GM23338 (cell line): ENCODE data around the gene WHAMM. TPM values are rescaled to one million over a fixed set of nuclear protein-coding genes. Genes with fewer than 3 reads are reported as not detected.

Source experiments
- ATAC-seq: fragments of 200-7000 bp; cut with Tn5 transposase; 3 replicates; pipeline ENCODE4 v1.9.1; 2020
- DNase-seq: peaks from one replicate; pipeline ENCODE4 v3.0.0-alpha.2; 2015; ENCODE audit warnings: low spot score
- H2AFZ ChIP-seq: fragments of 200-600 bp; sonication (generic); 2 replicates; pipeline ENCODE4 v1.8.0; 2016; ENCODE audit warnings: antibody characterized with exemption, mild to moderate bottlenecking, moderate library complexity
- H3F3A ChIP-seq: fragments of 200-600 bp; sonication (generic); replicated peaks from 2 replicates; pipeline ENCODE4 v1.8.0; 2017; ENCODE audit warnings: antibody characterized with exemption, mixed run types, low read depth
- H3K27ac ChIP-seq: fragments of 200-600 bp; sonication (generic); 2 replicates; pipeline ENCODE4 v1.6.1; 2016; ENCODE audit warnings: low read depth
- H3K27me3 ChIP-seq: fragments of 200-600 bp; sonication (generic); 2 replicates; pipeline ENCODE4 v1.8.0; 2016; ENCODE audit warnings: mild to moderate bottlenecking, mixed run types, moderate library complexity; ENCODE audit not compliant: insufficient read depth
- H3K36me3 ChIP-seq: fragments of 200-600 bp; sonication (generic); 2 replicates; pipeline ENCODE4 v1.8.0; 2016; ENCODE audit warnings: mild to moderate bottlenecking; ENCODE audit not compliant: insufficient read depth
- H3K4me1 ChIP-seq: fragments of 200-600 bp; sonication (generic); 2 replicates; pipeline ENCODE4 v1.8.0; 2016; ENCODE audit warnings: mild to moderate bottlenecking, moderate library complexity; ENCODE audit not compliant: insufficient read depth
- H3K4me2 ChIP-seq: fragments of 200-600 bp; sonication (generic); 2 replicates; pipeline ENCODE4 v1.7.1; 2017; ENCODE audit warnings: mixed run types
- H3K4me3 ChIP-seq: fragments of 200-600 bp; sonication (generic); 2 replicates; pipeline ENCODE4 v1.6.1; 2016; ENCODE audit warnings: mixed run types
- H3K79me2 ChIP-seq: fragments of 200-600 bp; sonication (generic); replicated peaks from 2 replicates; pipeline ENCODE4 v1.8.0; 2017; ENCODE audit warnings: mild to moderate bottlenecking; ENCODE audit not compliant: insufficient read depth
- H3K9me2 ChIP-seq: fragments of 200-600 bp; sonication (generic); 2 replicates; pipeline ENCODE4 v1.8.0; 2017; ENCODE audit not compliant: insufficient read depth
- H4K20me1 ChIP-seq: fragments of 200-600 bp; sonication (generic); replicated peaks from 2 replicates; pipeline ENCODE4 v1.8.0; 2017; ENCODE audit warnings: mild to moderate bottlenecking; ENCODE audit not compliant: insufficient read depth
- H3K27ac Mint-ChIP-seq: 2 replicates; pipeline ENCODE4 v1.8.0; 2020; ENCODE audit warnings: inconsistent platforms, mild to moderate bottlenecking, moderate library complexity, mixed read lengths
- H3K27me3 Mint-ChIP-seq: 3 replicates; pipeline ENCODE4 v1.8.0; 2022; ENCODE audit warnings: low read depth, mild to moderate bottlenecking, moderate library complexity, mixed read lengths, inconsistent platforms; ENCODE audit not compliant: insufficient read depth, poor library complexity
- H3K36me3 Mint-ChIP-seq: 3 replicates; pipeline ENCODE4 v1.8.0; 2021; ENCODE audit warnings: low read depth, mild to moderate bottlenecking, inconsistent platforms, moderate library complexity, mixed read lengths
- H3K4me1 Mint-ChIP-seq: 3 replicates; pipeline ENCODE4 v1.8.0; 2020; ENCODE audit warnings: mild to moderate bottlenecking, inconsistent platforms, mixed read lengths
- H3K4me3 Mint-ChIP-seq: 3 replicates; pipeline ENCODE4 v1.8.0; 2021; ENCODE audit warnings: moderate library complexity, mild to moderate bottlenecking, inconsistent platforms, mixed read lengths
- H3K9me3 Mint-ChIP-seq: 3 replicates; pipeline ENCODE4 v1.8.0; 2020; ENCODE audit warnings: moderate library complexity, mild to moderate bottlenecking, inconsistent platforms, mixed read lengths
- CREB1 ChIP-seq: fragments of 250-450 bp; sonication (Bioruptor Pico); IDR thresholded peaks from 2 replicates; pipeline ENCODE4 v1.5.0; 2020; ENCODE audit warnings: low read depth, mild to moderate bottlenecking, moderate library complexity
- ETS1 ChIP-seq: IDR thresholded peaks from 2 replicates; pipeline ENCODE4 v1.6.1; 2016; ENCODE audit warnings: antibody characterized with exemption
- EZH2 ChIP-seq: fragments of 200-600 bp; sonication (generic); IDR thresholded peaks from one replicate; pipeline ENCODE4 v1.8.0; 2017; ENCODE audit warnings: antibody characterized with exemption, mild to moderate bottlenecking, low read depth; ENCODE audit not compliant: unreplicated experiment
- JUNB ChIP-seq: IDR thresholded peaks from one replicate; pipeline ENCODE4 v1.6.1; 2016; ENCODE audit warnings: antibody characterized with exemption; ENCODE audit not compliant: unreplicated experiment
- NANOG ChIP-seq: IDR thresholded peaks from 2 replicates; pipeline ENCODE4 v1.6.1; 2016; ENCODE audit warnings: antibody characterized with exemption, borderline replicate concordance
- STAT1 ChIP-seq: IDR thresholded peaks from one replicate; pipeline ENCODE4 v1.6.1; 2016; ENCODE audit warnings: antibody characterized with exemption; ENCODE audit not compliant: unreplicated experiment
- ZNF114 ChIP-seq: fragments of 250-450 bp; sonication (Bioruptor Pico); IDR thresholded peaks from 2 replicates; pipeline ENCODE4 v1.5.0; 2020; ENCODE audit warnings: mild to moderate bottlenecking, moderate library complexity
- ZNF331 ChIP-seq: fragments of 250-450 bp; sonication (Bioruptor Pico); IDR thresholded peaks from 2 replicates; pipeline ENCODE4 v1.5.0; 2020; ENCODE audit warnings: low read depth, mild to moderate bottlenecking, moderate library complexity
- polyA plus RNA-seq: library from polyadenylated mRNA; unstranded; fragments of >200 nt; fragmentation: Nextera tagmentation; extraction: Ambion mirVana; gene quantifications from 2 replicates; pipeline ENCODE4 v1.2.1, GENCODE V29; 2016
- total RNA-seq: library from RNA; depleted of rRNA; stranded (reverse); fragments of >200 nt; shearing (Covaris generic); gene quantifications from 2 replicates; pipeline ENCODE4 v1.2.3, GENCODE V29; 2014
- TF ChIP-seq, protein P1 (sequence below): IDR thresholded peaks from one replicate; pipeline ENCODE4 v1.6.1; 2018; ENCODE audit warnings: antibody characterized with exemption; ENCODE audit not compliant: unreplicated experiment
- TF ChIP-seq, protein P2 (sequence below): fragments of 250-450 bp; sonication (Bioruptor Pico); IDR thresholded peaks from 2 replicates; pipeline ENCODE4 v1.5.0; 2020; ENCODE audit warnings: mild to moderate bottlenecking, moderate library complexity
- TF ChIP-seq, protein P3 (sequence below), 2 experiments: fragments of 200-600 bp in 1 of 2; sonication (generic) in 1 of 2; conservative IDR thresholded peaks; 2 replicates each; pipeline versions ENCODE4 v1.5.1 to v1.6.1; 2016 to 2017; ENCODE audit warnings: antibody characterized with exemption in 2 of 2, low read depth in 2 of 2, mild to moderate bottlenecking in 2 of 2, moderate library complexity in 1 of 2

The WHAMM gene
- total and polyA plus RNA-seq, 2 experiments from 2014 or later, result 2.2 to 4.1 TPM

- TF ChIP-seq ETS1 (no peak), NANOG (no peak), CREB1 (CRISPR knock-in tag) (no peak), JUNB (no peak)
- TF ChIP-seq, protein P1, sequence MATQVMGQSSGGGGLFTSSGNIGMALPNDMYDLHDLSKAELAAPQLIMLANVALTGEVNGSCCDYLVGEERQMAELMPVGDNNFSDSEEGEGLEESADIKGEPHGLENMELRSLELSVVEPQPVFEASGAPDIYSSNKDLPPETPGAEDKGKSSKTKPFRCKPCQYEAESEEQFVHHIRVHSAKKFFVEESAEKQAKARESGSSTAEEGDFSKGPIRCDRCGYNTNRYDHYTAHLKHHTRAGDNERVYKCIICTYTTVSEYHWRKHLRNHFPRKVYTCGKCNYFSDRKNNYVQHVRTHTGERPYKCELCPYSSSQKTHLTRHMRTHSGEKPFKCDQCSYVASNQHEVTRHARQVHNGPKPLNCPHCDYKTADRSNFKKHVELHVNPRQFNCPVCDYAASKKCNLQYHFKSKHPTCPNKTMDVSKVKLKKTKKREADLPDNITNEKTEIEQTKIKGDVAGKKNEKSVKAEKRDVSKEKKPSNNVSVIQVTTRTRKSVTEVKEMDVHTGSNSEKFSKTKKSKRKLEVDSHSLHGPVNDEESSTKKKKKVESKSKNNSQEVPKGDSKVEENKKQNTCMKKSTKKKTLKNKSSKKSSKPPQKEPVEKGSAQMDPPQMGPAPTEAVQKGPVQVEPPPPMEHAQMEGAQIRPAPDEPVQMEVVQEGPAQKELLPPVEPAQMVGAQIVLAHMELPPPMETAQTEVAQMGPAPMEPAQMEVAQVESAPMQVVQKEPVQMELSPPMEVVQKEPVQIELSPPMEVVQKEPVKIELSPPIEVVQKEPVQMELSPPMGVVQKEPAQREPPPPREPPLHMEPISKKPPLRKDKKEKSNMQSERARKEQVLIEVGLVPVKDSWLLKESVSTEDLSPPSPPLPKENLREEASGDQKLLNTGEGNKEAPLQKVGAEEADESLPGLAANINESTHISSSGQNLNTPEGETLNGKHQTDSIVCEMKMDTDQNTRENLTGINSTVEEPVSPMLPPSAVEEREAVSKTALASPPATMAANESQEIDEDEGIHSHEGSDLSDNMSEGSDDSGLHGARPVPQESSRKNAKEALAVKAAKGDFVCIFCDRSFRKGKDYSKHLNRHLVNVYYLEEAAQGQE, result no peak
These were observed 37.2 kb downstream of the WHAMM start (continued) for GRCh38 chr15:82846621-82847020.

- H3K4me1 ChIP-seq, result peaks cover 7% of the 10 kb centered on the region
- no peak for TF ChIP-seq EZH2
- no peak for TF ChIP-seq ZNF331 (CRISPR knock-in tag)
- TF ChIP-seq, protein P2, sequence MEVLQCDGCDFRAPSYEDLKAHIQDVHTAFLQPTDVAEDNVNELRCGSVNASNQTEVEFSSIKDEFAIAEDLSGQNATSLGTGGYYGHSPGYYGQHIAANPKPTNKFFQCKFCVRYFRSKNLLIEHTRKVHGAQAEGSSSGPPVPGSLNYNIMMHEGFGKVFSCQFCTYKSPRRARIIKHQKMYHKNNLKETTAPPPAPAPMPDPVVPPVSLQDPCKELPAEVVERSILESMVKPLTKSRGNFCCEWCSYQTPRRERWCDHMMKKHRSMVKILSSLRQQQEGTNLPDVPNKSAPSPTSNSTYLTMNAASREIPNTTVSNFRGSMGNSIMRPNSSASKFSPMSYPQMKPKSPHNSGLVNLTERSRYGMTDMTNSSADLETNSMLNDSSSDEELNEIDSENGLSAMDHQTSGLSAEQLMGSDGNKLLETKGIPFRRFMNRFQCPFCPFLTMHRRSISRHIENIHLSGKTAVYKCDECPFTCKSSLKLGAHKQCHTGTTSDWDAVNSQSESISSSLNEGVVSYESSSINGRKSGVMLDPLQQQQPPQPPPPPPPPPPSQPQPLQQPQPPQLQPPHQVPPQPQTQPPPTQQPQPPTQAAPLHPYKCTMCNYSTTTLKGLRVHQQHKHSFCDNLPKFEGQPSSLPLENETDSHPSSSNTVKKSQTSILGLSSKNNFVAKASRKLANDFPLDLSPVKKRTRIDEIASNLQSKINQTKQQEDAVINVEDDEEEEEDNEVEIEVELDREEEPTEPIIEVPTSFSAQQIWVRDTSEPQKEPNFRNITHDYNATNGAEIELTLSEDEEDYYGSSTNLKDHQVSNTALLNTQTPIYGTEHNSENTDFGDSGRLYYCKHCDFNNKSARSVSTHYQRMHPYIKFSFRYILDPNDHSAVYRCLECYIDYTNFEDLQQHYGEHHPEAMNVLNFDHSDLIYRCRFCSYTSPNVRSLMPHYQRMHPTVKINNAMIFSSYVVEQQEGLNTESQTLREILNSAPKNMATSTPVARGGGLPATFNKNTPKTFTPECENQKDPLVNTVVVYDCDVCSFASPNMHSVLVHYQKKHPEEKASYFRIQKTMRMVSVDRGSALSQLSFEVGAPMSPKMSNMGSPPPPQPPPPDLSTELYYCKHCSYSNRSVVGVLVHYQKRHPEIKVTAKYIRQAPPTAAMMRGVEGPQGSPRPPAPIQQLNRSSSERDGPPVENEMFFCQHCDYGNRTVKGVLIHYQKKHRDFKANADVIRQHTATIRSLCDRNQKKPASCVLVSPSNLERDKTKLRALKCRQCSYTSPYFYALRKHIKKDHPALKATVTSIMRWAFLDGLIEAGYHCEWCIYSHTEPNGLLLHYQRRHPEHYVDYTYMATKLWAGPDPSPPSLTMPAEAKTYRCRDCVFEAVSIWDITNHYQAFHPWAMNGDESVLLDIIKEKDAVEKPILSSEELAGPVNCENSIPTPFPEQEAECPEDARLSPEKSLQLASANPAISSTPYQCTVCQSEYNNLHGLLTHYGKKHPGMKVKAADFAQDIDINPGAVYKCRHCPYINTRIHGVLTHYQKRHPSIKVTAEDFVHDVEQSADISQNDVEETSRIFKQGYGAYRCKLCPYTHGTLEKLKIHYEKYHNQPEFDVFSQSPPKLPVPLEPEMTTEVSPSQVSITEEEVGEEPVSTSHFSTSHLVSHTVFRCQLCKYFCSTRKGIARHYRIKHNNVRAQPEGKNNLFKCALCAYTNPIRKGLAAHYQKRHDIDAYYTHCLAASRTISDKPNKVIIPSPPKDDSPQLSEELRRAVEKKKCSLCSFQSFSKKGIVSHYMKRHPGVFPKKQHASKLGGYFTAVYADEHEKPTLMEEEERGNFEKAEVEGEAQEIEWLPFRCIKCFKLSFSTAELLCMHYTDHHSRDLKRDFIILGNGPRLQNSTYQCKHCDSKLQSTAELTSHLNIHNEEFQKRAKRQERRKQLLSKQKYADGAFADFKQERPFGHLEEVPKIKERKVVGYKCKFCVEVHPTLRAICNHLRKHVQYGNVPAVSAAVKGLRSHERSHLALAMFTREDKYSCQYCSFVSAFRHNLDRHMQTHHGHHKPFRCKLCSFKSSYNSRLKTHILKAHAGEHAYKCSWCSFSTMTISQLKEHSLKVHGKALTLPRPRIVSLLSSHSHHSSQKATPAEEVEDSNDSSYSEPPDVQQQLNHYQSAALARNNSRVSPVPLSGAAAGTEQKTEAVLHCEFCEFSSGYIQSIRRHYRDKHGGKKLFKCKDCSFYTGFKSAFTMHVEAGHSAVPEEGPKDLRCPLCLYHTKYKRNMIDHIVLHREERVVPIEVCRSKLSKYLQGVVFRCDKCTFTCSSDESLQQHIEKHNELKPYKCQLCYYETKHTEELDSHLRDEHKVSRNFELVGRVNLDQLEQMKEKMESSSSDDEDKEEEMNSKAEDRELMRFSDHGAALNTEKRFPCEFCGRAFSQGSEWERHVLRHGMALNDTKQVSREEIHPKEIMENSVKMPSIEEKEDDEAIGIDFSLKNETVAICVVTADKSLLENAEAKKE, result no peak
- no peak for TF ChIP-seq ETS1
- no peak for TF ChIP-seq STAT1
- TF ChIP-seq ZNF114, result no peak
- TF ChIP-seq, protein P3, sequence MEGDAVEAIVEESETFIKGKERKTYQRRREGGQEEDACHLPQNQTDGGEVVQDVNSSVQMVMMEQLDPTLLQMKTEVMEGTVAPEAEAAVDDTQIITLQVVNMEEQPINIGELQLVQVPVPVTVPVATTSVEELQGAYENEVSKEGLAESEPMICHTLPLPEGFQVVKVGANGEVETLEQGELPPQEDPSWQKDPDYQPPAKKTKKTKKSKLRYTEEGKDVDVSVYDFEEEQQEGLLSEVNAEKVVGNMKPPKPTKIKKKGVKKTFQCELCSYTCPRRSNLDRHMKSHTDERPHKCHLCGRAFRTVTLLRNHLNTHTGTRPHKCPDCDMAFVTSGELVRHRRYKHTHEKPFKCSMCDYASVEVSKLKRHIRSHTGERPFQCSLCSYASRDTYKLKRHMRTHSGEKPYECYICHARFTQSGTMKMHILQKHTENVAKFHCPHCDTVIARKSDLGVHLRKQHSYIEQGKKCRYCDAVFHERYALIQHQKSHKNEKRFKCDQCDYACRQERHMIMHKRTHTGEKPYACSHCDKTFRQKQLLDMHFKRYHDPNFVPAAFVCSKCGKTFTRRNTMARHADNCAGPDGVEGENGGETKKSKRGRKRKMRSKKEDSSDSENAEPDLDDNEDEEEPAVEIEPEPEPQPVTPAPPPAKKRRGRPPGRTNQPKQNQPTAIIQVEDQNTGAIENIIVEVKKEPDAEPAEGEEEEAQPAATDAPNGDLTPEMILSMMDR (conservative IDR thresholded peaks at IDR 0.05; ENCODE audit: low read depth in 2 of 2), result no peak
- H3F3A ChIP-seq, result no peaks in the 10 kb centered on the region
- Mint-ChIP-seq H3K27ac (no peak overlapping the region), H3K4me3 (no peak overlapping the region), H3K36me3 (no peaks in the 10 kb centered on the region), H3K4me1 (peaks cover 15% of the 10 kb centered on the region), H3K9me3 (no peaks in the 10 kb centered on the region; the same call in 2 of the 3 replicates), H3K27me3 (peaks cover 15% of the 10 kb centered on the region)
- H3K27me3 ChIP-seq, result no peaks in the 10 kb centered on the region
- H3K79me2 ChIP-seq, result no peaks in the 10 kb centered on the region
- H3K9me2 ChIP-seq, result no peaks in the 10 kb centered on the region
- H2AFZ ChIP-seq, result no peak overlapping the region
- ATAC-seq (no peak), DNase-seq (no peak)
- no peaks in the 10 kb centered on the region for H3K36me3 ChIP-seq
- H3K27ac ChIP-seq, result no peak overlapping the region
- no peak overlapping the region for H3K4me2 ChIP-seq
- no peak overlapping the region for H3K4me3 ChIP-seq
- H4K20me1 ChIP-seq, result no peaks in the 10 kb centered on the region
These were observed 38.3 kb downstream of the WHAMM start for GRCh38 chr15:82847703-82848102.
